ENCODE measurements around the gene SYNC. TPM values are rescaled to one million over a fixed set of nuclear protein-coding genes. Genes with fewer than 3 reads are reported as not detected.
"Not testable (repeated sequence)": the region's sequence is repeated elsewhere in the genome, so short reads cannot be mapped to it uniquely, and the experiment has no call there.

Gene SYNC
- total and polyA plus RNA-seq, 10 of the 15 experiments (the other 5 are each of a cell fraction or from before 2014, with no cell fraction given): 0.04 to 0.12 (median 0.05) TPM; not detected in 7

DNA sequence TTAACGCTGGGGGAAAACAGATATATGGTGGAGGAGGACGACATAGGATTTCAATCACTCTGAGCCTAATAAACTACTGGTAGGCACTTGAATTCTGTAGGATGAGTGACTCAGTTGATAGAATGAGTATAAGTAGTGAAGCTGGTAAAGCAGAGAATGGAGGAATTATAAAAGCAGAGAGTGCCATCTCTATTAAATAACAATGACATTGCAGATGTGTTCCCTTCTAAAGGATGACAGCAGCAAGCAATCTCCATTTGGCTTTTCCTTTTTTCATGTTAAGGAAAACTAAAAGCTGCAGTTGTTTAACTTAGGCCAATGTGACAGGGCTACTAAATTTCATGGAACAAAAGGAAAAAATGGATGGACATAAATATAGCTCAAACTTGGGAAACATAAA, 69.7 kb downstream of the SYNC start:
- SMC1A ChIA-PET (ENCODE audit: uncharacterized antibody, unreplicated experiment): interaction anchor here (0.8 to 1.1 kb wide), 2 partner anchors 13 to 47 kb away, joined by 3 read pairs; no protein-coding TSS in a partner anchor
- CTCF ChIA-PET: interaction anchor here (0.6 to 1.4 kb wide), 3 partner anchors 20 to 184 kb away, joined by 3 to 4 read pairs (median 3); no protein-coding TSS in a partner anchor
- in situ Hi-C loops (cut with MboI) (no loop called here), intact Hi-C loops (cut with micrococcal nuclease; ENCODE audit: unreplicated experiment) (no loop called here)
- no peak for ATAC-seq
- H3K27me3 ChIP-seq (replicated peaks in 1 of 2; ENCODE audit: control insufficient read depth in 2 of 2, insufficient read depth in 2 of 2, low read length in 1 of 2): no peaks in the 10 kb centered on the region
- no peak overlapping the region for H2AFZ ChIP-seq (ENCODE audit: control insufficient read depth, low read depth, low read length)
- RAD21 ChIA-PET (ENCODE audit: unreplicated experiment): no interaction called here
- H3K9ac ChIP-seq (ENCODE audit: control insufficient read depth, insufficient read depth, low read length): no peak overlapping the region
- TF ChIP-seq MEF2B (IDR thresholded peaks at IDR 0.05; ENCODE audit: partially characterized antibody, poor library complexity, severe bottlenecking): no peak
- no peak for DNase-seq (ENCODE audit: low read depth, low spot score)
- POLR2A ChIA-PET: no interaction called here
- TSS peak; percentile 36 for BruUV-seq (replicated peaks)
- H3K4me3 ChIP-seq: no peak overlapping the region
- FAIRE-seq: no peak
- 100% methylated on average over 2 of the region's 2 CpGs for WGBS (ENCODE audit: insufficient coverage, insufficient replicate concordance, low lambda C conversion rate, missing lambda C conversion rate)
- no peak overlapping the region for H3K4me2 ChIP-seq (ENCODE audit: control insufficient read depth, insufficient read depth)
- H4K20me1 ChIP-seq (ENCODE audit: control insufficient read depth, insufficient read depth): no peaks in the 10 kb centered on the region
- H3K9me3 ChIP-seq (replicated peaks; ENCODE audit: control insufficient read depth, insufficient read depth, low read length): no peaks in the 10 kb centered on the region
- peaks cover 0 to 12% of the 10 kb centered on the region in 2 experiments; a peak in 3 of 4 replicates for H3K36me3 ChIP-seq (ENCODE audit: control insufficient read depth in 2 of 2, insufficient read depth in 2 of 2, low read length in 1 of 2)
- H3K79me2 ChIP-seq (ENCODE audit: control insufficient read depth, insufficient read depth, low read length): peaks cover 47% of the 10 kb centered on the region
- H3K27ac ChIP-seq (ENCODE audit: control insufficient read depth, insufficient read depth): no peak overlapping the region
- H3K4me1 ChIP-seq (ENCODE audit: control insufficient read depth, insufficient read depth, low read length): peaks cover 8% of the 10 kb centered on the region; the same call in 1 of the 2 replicates

DNA sequence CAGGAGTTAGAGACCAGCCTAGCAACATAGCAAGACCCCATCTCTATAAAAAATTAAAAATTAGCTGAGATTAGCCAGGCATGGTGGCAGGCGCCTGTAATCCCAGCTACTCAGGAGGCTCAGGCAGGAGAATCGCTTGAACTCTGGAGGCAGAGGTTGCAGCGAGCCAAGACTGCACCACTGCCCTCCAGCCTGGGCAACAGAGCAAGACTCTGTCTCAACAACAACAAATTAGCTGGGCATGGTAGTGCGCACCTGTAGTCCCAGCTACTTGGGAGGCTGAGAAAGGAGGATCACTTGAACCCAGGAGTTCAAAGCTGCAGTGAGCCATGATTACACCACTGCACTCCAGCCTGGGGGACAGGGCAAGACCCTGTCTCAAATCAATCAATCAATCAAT, 72.4 kb downstream of the SYNC start:
- H3K9ac ChIP-seq (ENCODE audit: control insufficient read depth, insufficient read depth, low read length); H3K4me3 ChIP-seq; intact Hi-C loops (cut with micrococcal nuclease; ENCODE audit: unreplicated experiment); H3K27ac ChIP-seq (ENCODE audit: control insufficient read depth, insufficient read depth); ATAC-seq; H3K9me3 ChIP-seq (replicated peaks; ENCODE audit: control insufficient read depth, insufficient read depth, low read length); H2AFZ ChIP-seq (ENCODE audit: control insufficient read depth, low read depth, low read length); RAD21 ChIA-PET (ENCODE audit: unreplicated experiment); BruUV-seq (replicated peaks); H4K20me1 ChIP-seq (ENCODE audit: control insufficient read depth, insufficient read depth); in situ Hi-C loops (cut with MboI); FAIRE-seq; H3K27me3 ChIP-seq (replicated peaks in 1 of 2; ENCODE audit: control insufficient read depth in 2 of 2, insufficient read depth in 2 of 2, low read length in 1 of 2); DNase-seq (ENCODE audit: low read depth, low spot score); H3K4me2 ChIP-seq (ENCODE audit: control insufficient read depth, insufficient read depth): not testable (repeated sequence)
- Histone ChIP-seq H3K36me3 (ENCODE audit: control insufficient read depth in 2 of 2, insufficient read depth in 2 of 2, low read length in 1 of 2) (peaks cover 0 to 14% of the 10 kb centered on the region in 2 experiments; a peak in 3 of 4 replicates), H3K4me1 (ENCODE audit: control insufficient read depth, insufficient read depth, low read length) (peaks cover 19% of the 10 kb centered on the region), H3K79me2 (ENCODE audit: control insufficient read depth, insufficient read depth, low read length) (peaks cover 37% of the 10 kb centered on the region)
- ChIA-PET POLR2A (interaction anchor here (0.7 to 1.6 kb wide), 4 partner anchors 12 to 23 kb away, joined by 3 to 4 read pairs (median 3); partner anchors contain the start of gene RBBP4), CTCF (interaction anchor here (1.3 kb wide), 2 partner anchors 10 kb away, joined by 3 to 6 read pairs; no protein-coding TSS in a partner anchor), SMC1A (ENCODE audit: uncharacterized antibody, unreplicated experiment) (interaction anchor here (0.9 to 1.3 kb wide), 3 partner anchors 9 to 15 kb away, joined by 3 to 4 read pairs (median 4); no protein-coding TSS in a partner anchor)
- WGBS (ENCODE audit: insufficient coverage, insufficient replicate concordance, low lambda C conversion rate, missing lambda C conversion rate): 97% methylated on average over 4 of the region's 4 CpGs

Small RNAs within 50 kb of the gene (small RNA-seq; reads per million reads assigned to genes)
- not detected for gene RF00019

Other genes with a start within 250 kb of the SYNC start
Only the 7 nearest of the 9 such genes appear.
- 2.1 and 2.9 TPM in 2 replicates for gene ZBTB8A, start 163.3 kb downstream of the SYNC start, total RNA-seq (2014; rRNA removed)
- 2.5 and 2.6 TPM in 2 replicates for gene ZBTB8A, start 163.3 kb downstream of the SYNC start, total RNA-seq (2014; rRNA removed; fragmentation: Illumina TruSeq; extraction: Trizol)
- 2.7 and 3.5 TPM in 2 replicates for gene ZBTB8A, start 163.3 kb downstream of the SYNC start, total RNA-seq (2021)
- 1.1 and 1.4 TPM in 2 replicates for gene ZBTB8A, start 163.3 kb downstream of the SYNC start, polyA plus RNA-seq (2011; rRNA removed)
- gene ZBTB8A, start 163.3 kb downstream of the SYNC start, polyA plus RNA-seq (2014; fragmentation: Illumina TruSeq; extraction: Trizol): 3.1 and 3.8 TPM in 2 replicates
- under 1 TPM; 0.48 to 0.90 TPM for gene ZBTB8A, start 163.3 kb downstream of the SYNC start, polyA plus RNA-seq (2014; fragmentation: Nextera tagmentation; extraction: Ambion mirVana)
- gene ZBTB8A, start 163.3 kb downstream of the SYNC start, polyA plus RNA-seq (2014; rRNA removed): 1.6 and 2.2 TPM in 2 replicates
- gene ZBTB8A, start 163.3 kb downstream of the SYNC start, polyA plus RNA-seq (2016; fragmentation: Nextera tagmentation; extraction: Ambion mirVana): 1 to 10 TPM; 3.7 to 4.7 TPM
- gene ZBTB8OS, start 52.2 kb downstream of the SYNC start, total RNA-seq (2014; rRNA removed): 77.9 and 83.8 TPM in 2 replicates
- gene ZBTB8OS, start 52.2 kb downstream of the SYNC start, total RNA-seq (2014; rRNA removed; fragmentation: Illumina TruSeq; extraction: Trizol): 144 and 146 TPM in 2 replicates
- gene ZBTB8OS, start 52.2 kb downstream of the SYNC start, total RNA-seq (2021): 77.8 and 88.9 TPM in 2 replicates
- 131 and 193 TPM in 2 replicates for gene ZBTB8OS, start 52.2 kb downstream of the SYNC start, polyA plus RNA-seq (2011; rRNA removed)
- gene ZBTB8OS, start 52.2 kb downstream of the SYNC start, polyA plus RNA-seq (2014; fragmentation: Illumina TruSeq; extraction: Trizol): 133 and 180 TPM in 2 replicates
- gene ZBTB8OS, start 52.2 kb downstream of the SYNC start, polyA plus RNA-seq (2014; fragmentation: Nextera tagmentation; extraction: Ambion mirVana): 100 to 1,000 TPM; 294 to 350 TPM
- 123 and 150 TPM in 2 replicates for gene ZBTB8OS, start 52.2 kb downstream of the SYNC start, polyA plus RNA-seq (2014; rRNA removed)
- 100 to 1,000 TPM; 137 to 140 TPM for gene ZBTB8OS, start 52.2 kb downstream of the SYNC start, polyA plus RNA-seq (2016; fragmentation: Nextera tagmentation; extraction: Ambion mirVana)
- gene RBBP4, start 51.6 kb downstream of the SYNC start, total RNA-seq (2014; rRNA removed): 156 and 165 TPM in 2 replicates
- gene RBBP4, start 51.6 kb downstream of the SYNC start, total RNA-seq (2014; rRNA removed; fragmentation: Illumina TruSeq; extraction: Trizol): 194 TPM in 2 replicates
- 290 and 303 TPM in 2 replicates for gene RBBP4, start 51.6 kb downstream of the SYNC start, total RNA-seq (2021)
- gene RBBP4, start 51.6 kb downstream of the SYNC start, polyA plus RNA-seq (2011; rRNA removed): 228 and 250 TPM in 2 replicates
- 237 and 297 TPM in 2 replicates for gene RBBP4, start 51.6 kb downstream of the SYNC start, polyA plus RNA-seq (2014; fragmentation: Illumina TruSeq; extraction: Trizol)
- gene RBBP4, start 51.6 kb downstream of the SYNC start, polyA plus RNA-seq (2014; fragmentation: Nextera tagmentation; extraction: Ambion mirVana): 100 to 1,000 TPM; 120 to 234 TPM
- 169 and 177 TPM in 2 replicates for gene RBBP4, start 51.6 kb downstream of the SYNC start, polyA plus RNA-seq (2014; rRNA removed)
- 100 to 1,000 TPM; 342 to 357 TPM for gene RBBP4, start 51.6 kb downstream of the SYNC start, polyA plus RNA-seq (2016; fragmentation: Nextera tagmentation; extraction: Ambion mirVana)
- gene YARS1, start 114.6 kb upstream of the SYNC start, total RNA-seq (2014; rRNA removed): 169 and 170 TPM in 2 replicates
- 113 TPM in 2 replicates for gene YARS1, start 114.6 kb upstream of the SYNC start, total RNA-seq (2014; rRNA removed; fragmentation: Illumina TruSeq; extraction: Trizol)
- gene YARS1, start 114.6 kb upstream of the SYNC start, total RNA-seq (2021): 158 and 159 TPM in 2 replicates
- 82.0 and 85.6 TPM in 2 replicates for gene YARS1, start 114.6 kb upstream of the SYNC start, polyA plus RNA-seq (2011; rRNA removed)
- gene YARS1, start 114.6 kb upstream of the SYNC start, polyA plus RNA-seq (2014; fragmentation: Illumina TruSeq; extraction: Trizol): 179 and 220 TPM in 2 replicates
- gene YARS1, start 114.6 kb upstream of the SYNC start, polyA plus RNA-seq (2014; fragmentation: Nextera tagmentation; extraction: Ambion mirVana): 10 to 100 TPM; 39.9 to 66.4 TPM
- 112 and 129 TPM in 2 replicates for gene YARS1, start 114.6 kb upstream of the SYNC start, polyA plus RNA-seq (2014; rRNA removed)
- 100 to 1,000 TPM; 193 to 202 TPM for gene YARS1, start 114.6 kb upstream of the SYNC start, polyA plus RNA-seq (2016; fragmentation: Nextera tagmentation; extraction: Ambion mirVana)
- gene S100PBP, start 114.9 kb upstream of the SYNC start, total RNA-seq (2014; rRNA removed): 40.7 and 49.1 TPM in 2 replicates
- 50.5 and 59.0 TPM in 2 replicates for gene S100PBP, start 114.9 kb upstream of the SYNC start, total RNA-seq (2014; rRNA removed; fragmentation: Illumina TruSeq; extraction: Trizol)
- 55.7 and 56.5 TPM in 2 replicates for gene S100PBP, start 114.9 kb upstream of the SYNC start, total RNA-seq (2021)
- 98.3 and 138 TPM in 2 replicates for gene S100PBP, start 114.9 kb upstream of the SYNC start, polyA plus RNA-seq (2011; rRNA removed)
- gene S100PBP, start 114.9 kb upstream of the SYNC start, polyA plus RNA-seq (2014; fragmentation: Illumina TruSeq; extraction: Trizol): 40.4 and 51.5 TPM in 2 replicates
- gene S100PBP, start 114.9 kb upstream of the SYNC start, polyA plus RNA-seq (2014; fragmentation: Nextera tagmentation; extraction: Ambion mirVana): 10 to 100 TPM; 17.0 to 19.1 TPM
- 38.3 and 45.2 TPM in 2 replicates for gene S100PBP, start 114.9 kb upstream of the SYNC start, polyA plus RNA-seq (2014; rRNA removed)
- gene S100PBP, start 114.9 kb upstream of the SYNC start, polyA plus RNA-seq (2016; fragmentation: Nextera tagmentation; extraction: Ambion mirVana): 10 to 100 TPM; 34.6 to 38.8 TPM
- not detected in 2 replicates for gene FNDC5, start 168.1 kb upstream of the SYNC start, total RNA-seq (2014; rRNA removed)
- not detected in 2 replicates for gene FNDC5, start 168.1 kb upstream of the SYNC start, total RNA-seq (2014; rRNA removed; fragmentation: Illumina TruSeq; extraction: Trizol)
- not detected in 2 replicates for gene FNDC5, start 168.1 kb upstream of the SYNC start, total RNA-seq (2021)
- 0.23 and 0.36 TPM in 2 replicates for gene FNDC5, start 168.1 kb upstream of the SYNC start, polyA plus RNA-seq (2011; rRNA removed)
- 0.01 TPM in 1 of 2 replicates, not detected in the other for gene FNDC5, start 168.1 kb upstream of the SYNC start, polyA plus RNA-seq (2014; fragmentation: Illumina TruSeq; extraction: Trizol)
- gene FNDC5, start 168.1 kb upstream of the SYNC start, polyA plus RNA-seq (2014; fragmentation: Nextera tagmentation; extraction: Ambion mirVana): under 1 TPM; 0.14 to 0.26 TPM
- not detected in 2 replicates for gene FNDC5, start 168.1 kb upstream of the SYNC start, polyA plus RNA-seq (2014; rRNA removed)
- gene FNDC5, start 168.1 kb upstream of the SYNC start, polyA plus RNA-seq (2016; fragmentation: Nextera tagmentation; extraction: Ambion mirVana): under 1 TPM; 0.11 to 0.29 TPM
- not detected in 2 replicates for gene HPCA, start 183.7 kb upstream of the SYNC start, total RNA-seq (2014; rRNA removed)
- gene HPCA, start 183.7 kb upstream of the SYNC start, total RNA-seq (2014; rRNA removed; fragmentation: Illumina TruSeq; extraction: Trizol): not detected in 2 replicates
- not detected in 2 replicates for gene HPCA, start 183.7 kb upstream of the SYNC start, total RNA-seq (2021)
- gene HPCA, start 183.7 kb upstream of the SYNC start, polyA plus RNA-seq (2011; rRNA removed): 0.11 TPM in 1 of 2 replicates, not detected in the other
- gene HPCA, start 183.7 kb upstream of the SYNC start, polyA plus RNA-seq (2014; fragmentation: Illumina TruSeq; extraction: Trizol): not detected in 2 replicates
- gene HPCA, start 183.7 kb upstream of the SYNC start, polyA plus RNA-seq (2014; fragmentation: Nextera tagmentation; extraction: Ambion mirVana): not detected
- gene HPCA, start 183.7 kb upstream of the SYNC start, polyA plus RNA-seq (2014; rRNA removed): not detected in 2 replicates
- gene HPCA, start 183.7 kb upstream of the SYNC start, polyA plus RNA-seq (2016; fragmentation: Nextera tagmentation; extraction: Ambion mirVana): not detected

Measured in GM12878 (cell line).